PC-9 (cell line): ENCODE measurements around the gene ARHGAP22. TPM values are rescaled to one million over a fixed set of nuclear protein-coding genes. Genes with fewer than 3 reads are reported as not detected.

Experiments used
- BruUV-seq: library from RNA; stranded (reverse); fragments of 400-500 nt; replicated peaks from 2 replicates; lab custom pipeline; 2021; lab: Mats Ljungman, UMichigan
- CTCF ChIA-PET: fragments of 300-600 bp; sonication (Branson Sonifier 250); formaldehyde crosslinking; loops from one replicate; lab custom pipeline; 2022; ENCODE audit warnings: antibody characterized with exemption; lab: Charles Lee
- POLR2A ChIA-PET: fragments of 300-600 bp; sonication (Branson Sonifier 250); formaldehyde crosslinking; loops from one replicate; lab custom pipeline; 2022; ENCODE audit warnings: antibody characterized with exemption; ENCODE audit not compliant: unreplicated experiment; lab: Charles Lee
- DNase-seq, 2 experiments: peaks; one replicate each; pipeline versions ENCODE4 v3.0.0 to v3.0.0-alpha.2; 2015 to 2022; ENCODE audit warnings: mixed read lengths in 1 of 2
- H2AFZ ChIP-seq: fragments of 200-600 bp; sonication (generic); 2 replicates; pipeline ENCODE4 v1.8.1; 2017; ENCODE audit warnings: antibody characterized with exemption
- H3F3A ChIP-seq: fragments of 200-600 bp; sonication (generic); 2 replicates; pipeline ENCODE4 v1.8.1; 2017; ENCODE audit warnings: antibody characterized with exemption, mild to moderate bottlenecking, low read depth; ENCODE audit not compliant: insufficient read depth
- H3K27ac ChIP-seq: fragments of 200-600 bp; sonication (generic); 2 replicates; pipeline ENCODE4 v1.6.1; 2016; ENCODE audit warnings: mixed run types
- H3K27me3 ChIP-seq: fragments of 200-600 bp; sonication (generic); 2 replicates; pipeline ENCODE4 v1.6.1; 2016; ENCODE audit warnings: low read depth, mixed run types; ENCODE audit not compliant: insufficient read depth
- H3K36me3 ChIP-seq: fragments of 200-600 bp; sonication (generic); 2 replicates; pipeline ENCODE4 v1.6.1; 2016; ENCODE audit warnings: low read depth, mixed run types
- H3K4me1 ChIP-seq: fragments of 200-600 bp; sonication (generic); replicated peaks from 2 replicates; pipeline ENCODE4 v1.6.1; 2016; ENCODE audit warnings: mixed run types; ENCODE audit not compliant: insufficient read depth
- H3K4me2 ChIP-seq: fragments of 200-600 bp; sonication (generic); 2 replicates; pipeline ENCODE4 v1.6.1; 2017; ENCODE audit warnings: mixed run types
- H3K4me3 ChIP-seq: fragments of 200-600 bp; sonication (generic); 2 replicates; pipeline ENCODE4 v1.6.1; 2016; ENCODE audit warnings: mixed run types
- H3K79me2 ChIP-seq: fragments of 200-600 bp; sonication (generic); 2 replicates; pipeline ENCODE4 v1.6.1; 2017; ENCODE audit warnings: low read depth, mixed run types
- H3K9me2 ChIP-seq: fragments of 200-600 bp; sonication (generic); 2 replicates; pipeline ENCODE4 v1.8.1; 2017; ENCODE audit warnings: mild to moderate bottlenecking; ENCODE audit not compliant: insufficient read depth
- H3K9me3 ChIP-seq: fragments of 200-600 bp; sonication (generic); 2 replicates; pipeline ENCODE4 v1.8.1; 2016; ENCODE audit warnings: low read depth; ENCODE audit not compliant: insufficient read depth
- H4K20me1 ChIP-seq: fragments of 200-600 bp; sonication (generic); 2 replicates; pipeline ENCODE4 v1.8.1; 2017; ENCODE audit not compliant: insufficient read depth
- EZH2 ChIP-seq: fragments of 200-600 bp; sonication (generic); IDR thresholded peaks from 2 replicates; pipeline ENCODE4 v1.8.0; 2017; ENCODE audit warnings: antibody characterized with exemption, low read depth
- intact Hi-C: fragments of 100-400 bp; cut with micrococcal nuclease; formaldehyde crosslinking; loops from one replicate; pipeline ENCODE4 v1.10.0; 2022; ENCODE audit not compliant: unreplicated experiment
- total RNA-seq: library from RNA; stranded (reverse); gene quantifications from 2 replicates; pipeline ENCODE4 v1.2.3, GENCODE V29; 2021
- TF ChIP-seq, protein P1 (sequence below): fragments of 200-600 bp; sonication (generic); conservative IDR thresholded peaks from 2 replicates; pipeline ENCODE4 v1.6.1; 2017; ENCODE audit warnings: mixed run types, antibody characterized with exemption, mild to moderate bottlenecking, moderate library complexity

Gene ARHGAP22
- total RNA-seq, 1 experiment from 2014 or later = 4.0 TPM

DNA sequence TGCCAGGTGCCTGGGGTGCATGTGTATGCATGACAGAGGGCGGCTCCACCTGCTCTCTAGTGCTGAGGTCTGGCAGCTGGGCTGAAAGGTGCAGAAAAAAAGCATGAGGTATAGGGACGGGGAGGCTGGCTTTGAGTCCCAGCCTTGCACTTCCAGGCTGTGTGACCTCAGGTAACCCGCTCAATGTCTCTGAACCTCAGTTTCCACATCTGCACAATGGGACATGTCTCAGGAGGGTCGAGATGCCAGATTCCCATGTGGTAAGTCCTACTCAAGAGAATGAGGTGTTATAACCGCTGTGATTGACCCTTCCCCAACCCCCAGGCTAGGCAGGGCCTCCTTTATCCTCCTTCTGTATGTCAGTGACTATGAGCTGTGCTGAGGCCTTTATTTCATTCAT is 48.8 kb downstream of the ARHGAP22 start:
- Histone ChIP-seq H3F3A (no peaks in the 10 kb centered on the region), H4K20me1 (no peaks in the 10 kb centered on the region), H3K4me3 (no peak overlapping the region), H3K4me2 (no peak overlapping the region), H3K4me1 (no peaks in the 10 kb centered on the region), H3K27ac (no peak overlapping the region), H3K27me3 (no peaks in the 10 kb centered on the region), H3K9me3 (no peaks in the 10 kb centered on the region), H3K36me3 (no peaks in the 10 kb centered on the region), H3K9me2 (no peaks in the 10 kb centered on the region), H2AFZ (no peak overlapping the region), H3K79me2 (no peaks in the 10 kb centered on the region)
- TF ChIP-seq, protein P1, sequence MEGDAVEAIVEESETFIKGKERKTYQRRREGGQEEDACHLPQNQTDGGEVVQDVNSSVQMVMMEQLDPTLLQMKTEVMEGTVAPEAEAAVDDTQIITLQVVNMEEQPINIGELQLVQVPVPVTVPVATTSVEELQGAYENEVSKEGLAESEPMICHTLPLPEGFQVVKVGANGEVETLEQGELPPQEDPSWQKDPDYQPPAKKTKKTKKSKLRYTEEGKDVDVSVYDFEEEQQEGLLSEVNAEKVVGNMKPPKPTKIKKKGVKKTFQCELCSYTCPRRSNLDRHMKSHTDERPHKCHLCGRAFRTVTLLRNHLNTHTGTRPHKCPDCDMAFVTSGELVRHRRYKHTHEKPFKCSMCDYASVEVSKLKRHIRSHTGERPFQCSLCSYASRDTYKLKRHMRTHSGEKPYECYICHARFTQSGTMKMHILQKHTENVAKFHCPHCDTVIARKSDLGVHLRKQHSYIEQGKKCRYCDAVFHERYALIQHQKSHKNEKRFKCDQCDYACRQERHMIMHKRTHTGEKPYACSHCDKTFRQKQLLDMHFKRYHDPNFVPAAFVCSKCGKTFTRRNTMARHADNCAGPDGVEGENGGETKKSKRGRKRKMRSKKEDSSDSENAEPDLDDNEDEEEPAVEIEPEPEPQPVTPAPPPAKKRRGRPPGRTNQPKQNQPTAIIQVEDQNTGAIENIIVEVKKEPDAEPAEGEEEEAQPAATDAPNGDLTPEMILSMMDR = no peak
- no TSS peak for BruUV-seq
- ChIA-PET CTCF (interaction anchor here (0.5 kb wide), 1 partner anchor 100 kb away, joined by 8 read pairs; no protein-coding TSS in a partner anchor), POLR2A (no interaction called here)
- intact Hi-C loops = no loop called here
- DNase-seq = no peak

DNA sequence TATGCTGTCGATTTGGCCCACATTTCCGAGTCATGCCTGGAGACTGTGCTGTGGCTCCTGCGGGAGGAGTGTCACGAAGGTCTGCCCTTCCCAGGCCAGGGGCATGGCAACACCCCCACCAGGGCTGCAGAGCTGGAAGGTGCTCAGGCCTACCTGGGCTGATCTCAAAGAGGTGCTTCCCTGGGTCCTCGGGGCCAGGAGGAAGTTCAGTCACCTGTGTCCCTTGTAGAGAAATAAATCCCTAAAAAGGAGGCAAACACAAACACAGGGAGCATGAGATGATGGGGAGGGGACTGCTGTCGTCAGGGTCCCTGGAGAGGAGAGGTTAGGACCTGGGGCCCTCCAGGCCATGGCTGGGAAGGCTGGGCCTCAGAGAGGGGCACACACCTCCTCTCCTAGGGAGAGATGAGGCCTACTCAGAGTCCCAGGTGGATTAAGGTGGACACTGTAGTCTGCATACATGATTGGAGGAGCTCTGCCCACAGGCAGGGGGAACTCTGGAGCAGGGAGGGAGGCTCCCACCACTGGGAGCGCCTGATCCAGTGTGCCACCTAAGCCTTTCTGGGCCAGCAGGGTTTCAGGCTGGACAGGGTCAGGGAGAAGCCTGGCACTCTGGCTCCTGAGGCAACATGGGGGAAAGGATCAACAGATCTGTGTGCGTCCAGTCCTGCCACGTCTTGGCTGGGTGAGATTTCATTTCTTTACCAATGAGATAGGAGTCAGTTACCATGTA is 49.4 kb downstream of the ARHGAP22 start:
- Histone ChIP-seq H2AFZ (no peak overlapping the region), H4K20me1 (no peaks in the 10 kb centered on the region), H3K4me3 (no peak overlapping the region), H3K4me2 (no peak overlapping the region), H3K4me1 (no peaks in the 10 kb centered on the region), H3F3A (no peaks in the 10 kb centered on the region), H3K36me3 (no peaks in the 10 kb centered on the region), H3K27me3 (no peaks in the 10 kb centered on the region), H3K79me2 (no peaks in the 10 kb centered on the region), H3K9me2 (no peaks in the 10 kb centered on the region), H3K27ac (no peak overlapping the region), H3K9me3 (no peaks in the 10 kb centered on the region)
- ChIA-PET CTCF (interaction anchor here (0.5 kb wide), 1 partner anchor 100 kb away, joined by 8 read pairs; no protein-coding TSS in a partner anchor), POLR2A (no interaction called here)
- no peak for DNase-seq
- TF ChIP-seq, protein P1 = no peak
- no peak for TF ChIP-seq EZH2
- no TSS peak for BruUV-seq
- intact Hi-C loops = no loop called here

DNA sequence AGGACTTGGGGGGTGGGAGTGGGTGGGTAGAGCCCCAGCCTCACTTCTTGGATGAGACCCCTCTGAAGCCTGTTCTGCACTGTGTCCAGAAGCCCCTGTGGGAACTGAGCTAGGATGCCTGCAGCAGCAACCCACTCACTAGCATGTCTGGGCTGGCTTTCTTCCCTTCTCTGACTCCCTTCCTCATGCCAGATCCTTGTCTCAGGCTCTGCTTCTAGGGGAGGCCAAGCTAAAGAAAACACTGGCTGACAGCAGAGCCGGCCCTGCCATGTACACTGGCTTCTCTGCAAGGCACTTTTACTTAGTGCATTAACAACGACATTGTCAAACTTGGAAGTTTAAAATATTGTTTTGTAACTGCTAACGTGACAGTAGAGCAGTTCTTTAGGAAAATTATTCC is 50.2 kb downstream of the ARHGAP22 start:
- no peaks in the 10 kb centered on the region for H3K79me2 ChIP-seq
- no peaks in the 10 kb centered on the region for H3K9me2 ChIP-seq
- H3K4me3 ChIP-seq = no peak overlapping the region
- TF ChIP-seq, protein P1 = no peak
- no peak for TF ChIP-seq EZH2
- BruUV-seq = no TSS peak
- POLR2A ChIA-PET = no interaction called here
- DNase-seq = no peak
- H3K36me3 ChIP-seq = no peaks in the 10 kb centered on the region
- no peaks in the 10 kb centered on the region for H4K20me1 ChIP-seq
- H3F3A ChIP-seq = no peaks in the 10 kb centered on the region
- no peak overlapping the region for H3K27ac ChIP-seq
- H3K27me3 ChIP-seq = no peaks in the 10 kb centered on the region
- no peak overlapping the region for H3K4me2 ChIP-seq
- H3K4me1 ChIP-seq = no peaks in the 10 kb centered on the region
- CTCF ChIA-PET = interaction anchor here (0.5 kb wide), 1 partner anchor 984 kb away, joined by 4 read pairs; the partner anchor contains the start of gene ERCC6
- no peak overlapping the region for H2AFZ ChIP-seq
- intact Hi-C loops = no loop called here
- no peaks in the 10 kb centered on the region for H3K9me3 ChIP-seq
